Smooth muscle cell (in vitro differentiated cells): Measurements from ENCODE around the gene AP2A2. TPM values are rescaled to one million over a fixed set of nuclear protein-coding genes. Genes with fewer than 3 reads are reported as not detected.

Experiments used
- DNase-seq: peaks from one replicate; lab custom pipeline; 2025; ENCODE audit not compliant: unreplicated experiment; lab: John Stamatoyannopoulos, UW
- H2AFZ ChIP-seq: fragments of 200-600 bp; sonication (generic); 2 replicates; pipeline ENCODE4 v1.6.0; 2016; ENCODE audit warnings: antibody characterized with exemption, low read depth, mild to moderate bottlenecking
- H3F3A ChIP-seq: fragments of 200-600 bp; sonication (generic); 2 replicates; pipeline ENCODE4 v1.6.0; 2017; ENCODE audit warnings: antibody characterized with exemption, low read depth
- H3K27ac ChIP-seq: fragments of 200-600 bp; sonication (generic); 2 replicates; pipeline ENCODE4 v1.5.1; 2016; ENCODE audit warnings: low read depth, mild to moderate bottlenecking
- H3K27me3 ChIP-seq: fragments of 200-600 bp; sonication (generic); 2 replicates; pipeline ENCODE4 v1.6.1; 2016; ENCODE audit warnings: low read depth, mild to moderate bottlenecking
- H3K36me3 ChIP-seq: fragments of 200-600 bp; sonication (generic); 2 replicates; pipeline ENCODE4 v1.5.1; 2016; ENCODE audit warnings: low read depth
- H3K4me1 ChIP-seq: fragments of 200-600 bp; sonication (generic); 2 replicates; pipeline ENCODE4 v1.5.1; 2016; ENCODE audit warnings: low read depth
- H3K4me2 ChIP-seq: fragments of 200-600 bp; sonication (generic); 2 replicates; pipeline ENCODE4 v1.6.0; 2016; ENCODE audit warnings: mild to moderate bottlenecking
- H3K4me3 ChIP-seq: fragments of 200-600 bp; sonication (generic); 2 replicates; pipeline ENCODE4 v1.5.1; 2016; ENCODE audit warnings: mild to moderate bottlenecking
- H3K79me2 ChIP-seq: fragments of 200-600 bp; sonication (generic); 2 replicates; pipeline ENCODE4 v1.6.0; 2016; ENCODE audit warnings: low read depth, mild to moderate bottlenecking
- H3K9ac ChIP-seq: fragments of 200-600 bp; sonication (generic); 2 replicates; pipeline ENCODE4 v1.6.0; 2016; ENCODE audit warnings: low read depth
- H3K9me3 ChIP-seq: fragments of 200-600 bp; sonication (generic); replicated peaks from 2 replicates; pipeline ENCODE4 v1.5.1; 2016; ENCODE audit warnings: low read depth
- H4K20me1 ChIP-seq: fragments of 200-600 bp; sonication (generic); 2 replicates; pipeline ENCODE4 v1.6.0; 2016; ENCODE audit warnings: low read depth
- CTCF ChIP-seq: fragments of 200-600 bp; sonication (generic); IDR thresholded peaks from 2 replicates; pipeline ENCODE4 v1.5.1; 2017; ENCODE audit warnings: borderline replicate concordance, mild to moderate bottlenecking, antibody characterized with exemption; ENCODE audit not compliant: insufficient read depth, poor library complexity, severe bottlenecking
- WGBS: methylation state at CpG from one replicate; pipeline ENCODE4 v1.1.7; 2016; ENCODE audit warnings: low lambda C conversion rate; 5-methylcytosine and 5-hydroxymethylcytosine counted together
- polyA plus RNA-seq: library from polyadenylated mRNA; unstranded; fragments of >200 nt; fragmentation: Nextera tagmentation; extraction: Ambion mirVana; gene quantifications from 2 replicates; pipeline ENCODE4 v1.2.1, GENCODE V29; 2016
- total RNA-seq: library from RNA; depleted of rRNA; stranded (reverse); fragments of >200 nt; gene quantifications from 2 replicates; pipeline ENCODE4 v1.2.3, GENCODE V29; 2014

AP2A2 gene
- total and polyA plus RNA-seq, 2 experiments from 2014 or later, result 25.1 to 35.8 TPM

DNA sequence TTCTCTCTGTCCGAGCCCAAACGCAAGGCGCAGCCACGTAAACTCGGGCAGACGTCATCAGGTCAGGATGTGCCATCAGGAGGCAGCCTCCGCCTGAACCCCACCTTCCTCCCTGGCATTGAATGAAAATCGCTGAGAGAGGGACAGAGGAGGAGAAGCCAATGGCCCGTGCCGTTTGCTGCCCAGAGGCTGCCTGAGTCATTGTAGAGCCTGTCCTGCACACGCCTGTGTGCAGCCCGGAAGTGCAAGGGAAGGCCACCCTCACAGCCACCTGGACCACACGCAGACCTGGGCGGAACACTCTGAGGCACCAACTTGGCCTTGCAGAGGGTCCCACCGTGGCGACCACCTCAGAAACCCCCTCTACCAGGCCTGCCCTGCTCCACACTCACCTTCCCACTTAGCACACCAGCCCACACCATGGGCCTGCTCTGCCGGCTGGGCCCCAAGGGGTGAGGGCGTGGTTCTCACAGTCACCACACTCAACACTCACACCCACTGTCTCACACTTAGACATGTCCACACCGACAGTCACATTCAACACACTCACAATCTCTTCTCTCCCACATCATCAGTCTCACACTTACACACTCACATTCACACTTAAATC is 24.1 kb upstream of the AP2A2 start:
- DNase-seq, result no peak
- no peaks in the 10 kb centered on the region for H3K27me3 ChIP-seq
- H3K79me2 ChIP-seq, result peaks cover 10% of the 10 kb centered on the region
- H3K4me2 ChIP-seq, result no peak overlapping the region
- TF ChIP-seq CTCF, result no peak
- H3K36me3 ChIP-seq, result no peaks in the 10 kb centered on the region
- H2AFZ ChIP-seq, result no peak overlapping the region
- 98% methylated on average over 19 of the region's 19 CpGs for WGBS
- H3K9me3 ChIP-seq, result no peaks in the 10 kb centered on the region
- H3F3A ChIP-seq, result no peaks in the 10 kb centered on the region
- no peak overlapping the region for H3K27ac ChIP-seq
- H3K9ac ChIP-seq, result no peak overlapping the region
- H3K4me3 ChIP-seq, result no peak overlapping the region
- H4K20me1 ChIP-seq, result peaks cover 3% of the 10 kb centered on the region
- H3K4me1 ChIP-seq, result no peaks in the 10 kb centered on the region

DNA sequence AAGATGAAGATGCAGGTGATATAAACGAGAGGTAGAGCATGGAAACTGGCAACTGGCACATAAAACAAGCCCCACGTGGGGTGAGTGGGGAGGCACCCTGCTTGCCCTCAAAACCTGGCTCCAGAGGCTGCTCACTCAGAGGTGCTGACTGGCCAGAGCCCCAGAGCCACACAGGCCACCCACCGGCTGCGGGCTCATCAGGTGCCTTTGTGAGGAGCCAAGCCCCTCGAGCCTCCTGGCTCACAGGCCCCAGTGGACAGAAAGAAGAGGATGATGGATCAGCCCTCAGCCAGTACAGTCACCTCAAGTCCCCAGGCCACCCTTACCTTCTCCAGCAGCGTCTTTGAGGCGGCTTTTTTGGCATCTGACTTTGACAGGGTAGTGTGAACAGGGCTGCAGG is 21.3 kb upstream of the AP2A2 start:
- no peak for TF ChIP-seq CTCF
- Histone ChIP-seq H3K9me3 (no peaks in the 10 kb centered on the region), H3K27me3 (no peaks in the 10 kb centered on the region), H4K20me1 (peaks cover 3% of the 10 kb centered on the region), H3K79me2 (peaks cover 19% of the 10 kb centered on the region), H3K9ac (no peak overlapping the region), H3K4me1 (no peaks in the 10 kb centered on the region), H3F3A (no peaks in the 10 kb centered on the region), H2AFZ (no peak overlapping the region), H3K27ac (no peak overlapping the region), H3K36me3 (no peaks in the 10 kb centered on the region), H3K4me3 (no peak overlapping the region), H3K4me2 (no peak overlapping the region)
- 98% methylated on average over 6 of the region's 7 CpGs for WGBS
- DNase-seq, result no peak

- DNase-seq, result no peak
- peaks cover 28% of the 10 kb centered on the region for H3K79me2 ChIP-seq
- H3F3A ChIP-seq, result no peaks in the 10 kb centered on the region
- no peak overlapping the region for H3K9ac ChIP-seq
- H2AFZ ChIP-seq, result no peak overlapping the region
- H4K20me1 ChIP-seq, result peaks cover 3% of the 10 kb centered on the region
- no peak overlapping the region for H3K4me3 ChIP-seq
- no peak for TF ChIP-seq CTCF
- H3K36me3 ChIP-seq, result no peaks in the 10 kb centered on the region
- H3K27ac ChIP-seq, result no peak overlapping the region
- H3K4me1 ChIP-seq, result no peaks in the 10 kb centered on the region
- H3K27me3 ChIP-seq, result no peaks in the 10 kb centered on the region
- H3K4me2 ChIP-seq, result no peak overlapping the region
- no peaks in the 10 kb centered on the region for H3K9me3 ChIP-seq
- 97% methylated on average over 7 of the region's 7 CpGs for WGBS
Measured at GRCh38 chr11:905952-906351, 19.7 kb upstream of the AP2A2 start.

DNA sequence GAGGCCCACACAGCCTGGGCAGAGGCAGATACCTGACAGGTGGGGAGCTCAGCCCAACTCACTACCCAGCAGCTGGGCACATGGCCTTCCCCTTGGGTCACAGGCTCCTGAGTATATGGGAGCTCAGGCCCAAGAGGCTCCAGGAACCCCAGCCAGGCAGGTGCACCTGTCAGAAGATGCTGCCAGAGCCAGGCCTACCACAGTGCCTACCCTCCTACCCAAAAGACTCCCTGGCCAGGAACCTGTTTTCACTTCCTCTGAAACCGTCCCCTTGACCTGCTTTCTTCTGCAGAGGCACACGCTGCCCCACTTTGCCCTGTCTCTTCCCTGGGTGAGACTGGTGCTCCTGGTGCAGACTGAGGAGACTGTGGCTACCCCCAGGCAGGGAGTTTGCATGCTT is 18.0 kb upstream of the AP2A2 start:
- no peak overlapping the region for H3K27ac ChIP-seq
- H3K27me3 ChIP-seq, result no peaks in the 10 kb centered on the region
- H4K20me1 ChIP-seq, result peaks cover 3% of the 10 kb centered on the region
- no peak overlapping the region for H3K4me2 ChIP-seq
- TF ChIP-seq CTCF, result no peak
- WGBS, result 94% methylated on average over 2 of the region's 2 CpGs
- no peaks in the 10 kb centered on the region for H3F3A ChIP-seq
- H2AFZ ChIP-seq, result no peak overlapping the region
- peaks cover 28% of the 10 kb centered on the region for H3K79me2 ChIP-seq
- H3K36me3 ChIP-seq, result no peaks in the 10 kb centered on the region
- peaks cover 6% of the 10 kb centered on the region for H3K4me1 ChIP-seq
- DNase-seq, result no peak
- H3K9me3 ChIP-seq, result no peaks in the 10 kb centered on the region
- H3K4me3 ChIP-seq, result no peak overlapping the region
- no peak overlapping the region for H3K9ac ChIP-seq
